ENCODE measurements around the gene WBP1L. TPM values are rescaled to one million over a fixed set of nuclear protein-coding genes. Genes with fewer than 3 reads are reported as not detected.

Gene WBP1L
- total RNA-seq, 3 donors from 2014 or later (not counting 1 experiment from before 2014, with no cell fraction given), result 34.6 to 48.4 (median 47.9) TPM

GRCh38 chr10:102813017-102813541 lies 69.3 kb downstream of the WBP1L start:
- no peaks in the 10 kb centered on the region for H3K27me3 Mint-ChIP-seq (ENCODE audit: low read depth in 2 of 2)
- peak overlapping the region; percentile 17 for H3K4me3 Mint-ChIP-seq
- H3K9me3 Mint-ChIP-seq, result no peaks in the 10 kb centered on the region
- H3K36me3 Mint-ChIP-seq, result no peaks in the 10 kb centered on the region
- H3K27ac Mint-ChIP-seq, result peak overlapping the region; percentile 81 to 85
- ATAC-seq, result no peak
- Histone ChIP-seq H3K27ac (ENCODE audit: low read length) (peak overlapping the region; percentile 16), H3K36me3 (ENCODE audit: control insufficient read depth, insufficient read depth, low read length) (peaks cover 34% of the 10 kb centered on the region), H3K4me1 (ENCODE audit: control insufficient read depth, insufficient read depth, low read length) (peaks cover 63% of the 10 kb centered on the region), H3K4me3 (ENCODE audit: low read length) (no peak overlapping the region), H3K9me3 (ENCODE audit: control insufficient read depth, insufficient read depth, low read length) (no peaks in the 10 kb centered on the region), H3K27me3 (ENCODE audit: control insufficient read depth, insufficient read depth, low read length) (no peaks in the 10 kb centered on the region)
- DNase-seq, result no peak
- intact Hi-C loops (cut with micrococcal nuclease), result no loop called here
- H3K4me1 Mint-ChIP-seq, result peaks cover 52 to 66% of the 10 kb centered on the region in 2 donors
- TF ChIP-seq CTCF (IDR thresholded peaks at IDR 0.05), result no peak
- WGBS (ENCODE audit: insufficient coverage), result 92% methylated on average over 17 of the region's 17 CpGs

DNA sequence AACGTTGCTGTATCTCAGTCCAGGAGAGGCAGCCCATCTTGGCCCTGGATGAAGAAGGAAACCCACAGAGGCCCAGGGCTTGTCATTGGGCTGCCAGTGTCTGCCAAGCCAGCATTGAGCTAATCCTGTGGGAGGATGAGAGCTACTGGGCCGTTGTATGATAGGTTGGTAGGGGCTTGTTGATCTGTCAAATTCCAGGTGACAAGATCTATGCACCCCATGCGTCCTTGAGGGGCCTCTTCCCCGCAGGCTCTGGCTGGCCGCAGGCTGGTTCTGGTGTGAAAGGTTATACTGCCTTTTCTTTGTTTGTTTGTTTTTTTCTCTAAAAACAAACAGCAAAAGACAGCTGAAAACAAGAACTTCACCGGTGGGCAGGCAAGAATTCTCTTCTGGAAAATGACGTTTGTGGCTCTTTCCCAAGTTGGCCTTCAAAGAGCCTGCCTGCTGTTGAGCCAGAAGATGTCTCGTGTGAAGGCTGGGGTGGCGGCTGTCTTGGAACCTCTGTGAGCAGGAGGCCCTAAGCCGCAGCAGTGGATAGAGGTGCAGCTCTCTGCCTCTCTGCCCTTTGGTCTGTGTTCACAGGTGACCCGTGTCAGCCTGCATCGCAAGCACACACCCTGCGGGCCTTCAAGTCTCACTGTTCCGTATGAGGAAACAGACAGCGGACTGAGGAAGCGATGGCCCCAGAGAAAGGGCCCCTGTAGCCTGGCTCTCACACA lies 70.1 kb downstream of the WBP1L start:
- Histone ChIP-seq H3K4me1 (ENCODE audit: control insufficient read depth, insufficient read depth, low read length) (peaks cover 64% of the 10 kb centered on the region), H3K27ac (ENCODE audit: low read length) (peak overlapping the region; percentile 16), H3K36me3 (ENCODE audit: control insufficient read depth, insufficient read depth, low read length) (peaks cover 34% of the 10 kb centered on the region)

GRCh38 chr10:102814453-102814871 lies 70.7 kb downstream of the WBP1L start:
- Histone ChIP-seq H3K27me3 (ENCODE audit: control insufficient read depth, insufficient read depth, low read length) (no peaks in the 10 kb centered on the region), H3K27ac (ENCODE audit: low read length) (peak overlapping the region; percentile 16), H3K4me3 (ENCODE audit: low read length) (no peak overlapping the region), H3K36me3 (ENCODE audit: control insufficient read depth, insufficient read depth, low read length) (peaks cover 34% of the 10 kb centered on the region), H3K4me1 (ENCODE audit: control insufficient read depth, insufficient read depth, low read length) (peaks cover 69% of the 10 kb centered on the region), H3K9me3 (ENCODE audit: control insufficient read depth, insufficient read depth, low read length) (no peaks in the 10 kb centered on the region)
- peak overlapping the region; percentile 45 for H3K4me3 Mint-ChIP-seq
- TF ChIP-seq CTCF (IDR thresholded peaks at IDR 0.05), result no peak
- 68% methylated on average over 5 of the region's 8 CpGs for WGBS (ENCODE audit: insufficient coverage)
- H3K9me3 Mint-ChIP-seq, result no peaks in the 10 kb centered on the region
- H3K36me3 Mint-ChIP-seq, result no peaks in the 10 kb centered on the region
- intact Hi-C loops (cut with micrococcal nuclease), result no loop called here
- DNase-seq (no peak), ATAC-seq (peak; percentile 46 to 79 (median 75))
- H3K4me1 Mint-ChIP-seq, result peaks cover 45 to 58% of the 10 kb centered on the region in 2 donors
- peak overlapping the region; percentile 81 to 85 for H3K27ac Mint-ChIP-seq
- no peaks in the 10 kb centered on the region for H3K27me3 Mint-ChIP-seq (ENCODE audit: low read depth in 2 of 2)

More for the DNA sequence above, 70.1 kb downstream of the WBP1L start:
- Mint-ChIP-seq H3K4me3 (peak overlapping the region; percentile 45), H3K36me3 (no peaks in the 10 kb centered on the region), H3K4me1 (peaks cover 45 to 57% of the 10 kb centered on the region in 2 donors), H3K27me3 (ENCODE audit: low read depth in 2 of 2) (no peaks in the 10 kb centered on the region), H3K27ac (peak overlapping the region; percentile 81 to 85), H3K9me3 (no peaks in the 10 kb centered on the region)
- ATAC-seq (peak; percentile 43 to 58 (median 46)), DNase-seq (no peak)
- Histone ChIP-seq H3K27me3 (ENCODE audit: control insufficient read depth, insufficient read depth, low read length) (no peaks in the 10 kb centered on the region), H3K4me3 (ENCODE audit: low read length) (no peak overlapping the region), H3K9me3 (ENCODE audit: control insufficient read depth, insufficient read depth, low read length) (no peaks in the 10 kb centered on the region)
- WGBS (ENCODE audit: insufficient coverage), result 76% methylated on average over 16 of the region's 16 CpGs
- intact Hi-C loops (cut with micrococcal nuclease), result no loop called here
- no peak for TF ChIP-seq CTCF (IDR thresholded peaks at IDR 0.05)

Data from natural killer cell (primary cell).